ENCODE results near the gene KCNJ18.
"Not testable (repeated sequence)": the region's sequence is repeated elsewhere in the genome, so short reads cannot be mapped to it uniquely, and the experiment has no call there.

KCNJ18 gene

GRCh38 chr17:21710486-21710885 is 18.2 kb downstream of the KCNJ18 start:
- not testable (repeated sequence) for H3K27ac ChIP-seq (ENCODE audit: low read length); H3K4me2 ChIP-seq (ENCODE audit: insufficient read depth, low read length); H2AFZ ChIP-seq (ENCODE audit: low read depth, low read length); H3K4me1 ChIP-seq (ENCODE audit: insufficient read depth, low read length); DNase-seq; ATAC-seq (ENCODE audit: insufficient read depth, low read depth); H3K36me3 ChIP-seq (ENCODE audit: insufficient read depth, low read length); H3K9me3 ChIP-seq (ENCODE audit: insufficient read depth, low read length, severe bottlenecking); H3K79me2 ChIP-seq (ENCODE audit: insufficient read depth, low read length); H4K20me1 ChIP-seq (ENCODE audit: insufficient read depth, low read length); H3K4me3 ChIP-seq (ENCODE audit: low read depth in 1 of 2, low read length in 2 of 2); H3K9ac ChIP-seq (ENCODE audit: low read depth, low read length); H3K27me3 ChIP-seq (ENCODE audit: insufficient read depth, low read length, poor library complexity)

GRCh38 chr17:21711182-21711581 is 18.9 kb downstream of the KCNJ18 start:
- Histone ChIP-seq H4K20me1 (ENCODE audit: insufficient read depth, low read length) (no peaks in the 10 kb centered on the region), H3K4me3 (ENCODE audit: low read depth in 1 of 2, low read length in 2 of 2) (no peak overlapping the region), H3K27me3 (ENCODE audit: insufficient read depth, low read length, poor library complexity) (no peaks in the 10 kb centered on the region), H3K79me2 (ENCODE audit: insufficient read depth, low read length) (no peaks in the 10 kb centered on the region), H3K9ac (ENCODE audit: low read depth, low read length) (no peak overlapping the region), H3K36me3 (ENCODE audit: insufficient read depth, low read length) (no peaks in the 10 kb centered on the region), H3K4me2 (ENCODE audit: insufficient read depth, low read length) (no peak overlapping the region), H3K27ac (ENCODE audit: low read length) (no peak overlapping the region), H3K4me1 (ENCODE audit: insufficient read depth, low read length) (no peaks in the 10 kb centered on the region), H2AFZ (ENCODE audit: low read depth, low read length) (no peak overlapping the region), H3K9me3 (ENCODE audit: insufficient read depth, low read length, severe bottlenecking) (peaks cover 6% of the 10 kb centered on the region)
- no peak for TF ChIP-seq EZH2 (IDR thresholded peaks at IDR 0.05; ENCODE audit: borderline replicate concordance, low read depth, low read length, severe bottlenecking)
- no peak for TF ChIP-seq CTCF (IDR thresholded peaks at IDR 0.05; ENCODE audit: borderline replicate concordance, extremely low read depth, low read length, poor library complexity, severe bottlenecking)
- ATAC-seq (ENCODE audit: insufficient read depth, low read depth) (no peak), DNase-seq (no peak)

- not testable (repeated sequence) for H3K27me3 ChIP-seq (ENCODE audit: insufficient read depth, low read length, poor library complexity); H3K36me3 ChIP-seq (ENCODE audit: insufficient read depth, low read length); DNase-seq; H3K79me2 ChIP-seq (ENCODE audit: insufficient read depth, low read length); H3K9me3 ChIP-seq (ENCODE audit: insufficient read depth, low read length, severe bottlenecking); H3K27ac ChIP-seq (ENCODE audit: low read length); H3K4me3 ChIP-seq (ENCODE audit: low read depth in 1 of 2, low read length in 2 of 2); ATAC-seq (ENCODE audit: insufficient read depth, low read depth); H3K9ac ChIP-seq (ENCODE audit: low read depth, low read length); H3K4me1 ChIP-seq (ENCODE audit: insufficient read depth, low read length); H4K20me1 ChIP-seq (ENCODE audit: insufficient read depth, low read length); H2AFZ ChIP-seq (ENCODE audit: low read depth, low read length); H3K4me2 ChIP-seq (ENCODE audit: insufficient read depth, low read length)
These were observed 20.7 kb downstream of the KCNJ18 start for GRCh38 chr17:21713020-21713419.

- not testable (repeated sequence) for H3K4me1 ChIP-seq (ENCODE audit: insufficient read depth, low read length); H3K27ac ChIP-seq (ENCODE audit: low read length); H3K4me3 ChIP-seq (ENCODE audit: low read depth in 1 of 2, low read length in 2 of 2); DNase-seq; H3K9me3 ChIP-seq (ENCODE audit: insufficient read depth, low read length, severe bottlenecking); H3K36me3 ChIP-seq (ENCODE audit: insufficient read depth, low read length); ATAC-seq (ENCODE audit: insufficient read depth, low read depth); H4K20me1 ChIP-seq (ENCODE audit: insufficient read depth, low read length); H3K79me2 ChIP-seq (ENCODE audit: insufficient read depth, low read length); H2AFZ ChIP-seq (ENCODE audit: low read depth, low read length); H3K9ac ChIP-seq (ENCODE audit: low read depth, low read length); H3K4me2 ChIP-seq (ENCODE audit: insufficient read depth, low read length); H3K27me3 ChIP-seq (ENCODE audit: insufficient read depth, low read length, poor library complexity)
These were observed 21.3 kb downstream of the KCNJ18 start for GRCh38 chr17:21713631-21714030.

- not testable (repeated sequence) for H3K27ac ChIP-seq (ENCODE audit: low read length); H4K20me1 ChIP-seq (ENCODE audit: insufficient read depth, low read length)
These were observed 22.4 kb downstream of the KCNJ18 start for GRCh38 chr17:21714676-21715075.

GRCh38 chr17:21715877-21716276 is 23.6 kb downstream of the KCNJ18 start:
- H3K27ac ChIP-seq (ENCODE audit: low read length); H3K9ac ChIP-seq (ENCODE audit: low read depth, low read length); H3K4me1 ChIP-seq (ENCODE audit: insufficient read depth, low read length); ATAC-seq (ENCODE audit: insufficient read depth, low read depth); H3K4me3 ChIP-seq (ENCODE audit: low read depth in 1 of 2, low read length in 2 of 2); DNase-seq; H3K9me3 ChIP-seq (ENCODE audit: insufficient read depth, low read length, severe bottlenecking); H2AFZ ChIP-seq (ENCODE audit: low read depth, low read length); H3K79me2 ChIP-seq (ENCODE audit: insufficient read depth, low read length); H3K36me3 ChIP-seq (ENCODE audit: insufficient read depth, low read length); H3K27me3 ChIP-seq (ENCODE audit: insufficient read depth, low read length, poor library complexity); H3K4me2 ChIP-seq (ENCODE audit: insufficient read depth, low read length); H4K20me1 ChIP-seq (ENCODE audit: insufficient read depth, low read length): not testable (repeated sequence)

More at GRCh38 chr17:21714676-21715075, 22.4 kb downstream of the KCNJ18 start:
- not testable (repeated sequence) for H3K27me3 ChIP-seq (ENCODE audit: insufficient read depth, low read length, poor library complexity); H3K4me2 ChIP-seq (ENCODE audit: insufficient read depth, low read length); H3K36me3 ChIP-seq (ENCODE audit: insufficient read depth, low read length); DNase-seq; H3K4me3 ChIP-seq (ENCODE audit: low read depth in 1 of 2, low read length in 2 of 2); H2AFZ ChIP-seq (ENCODE audit: low read depth, low read length); ATAC-seq (ENCODE audit: insufficient read depth, low read depth); H3K4me1 ChIP-seq (ENCODE audit: insufficient read depth, low read length); H3K79me2 ChIP-seq (ENCODE audit: insufficient read depth, low read length); H3K9ac ChIP-seq (ENCODE audit: low read depth, low read length); H3K9me3 ChIP-seq (ENCODE audit: insufficient read depth, low read length, severe bottlenecking)

- H4K20me1 ChIP-seq (ENCODE audit: insufficient read depth, low read length); H3K27me3 ChIP-seq (ENCODE audit: insufficient read depth, low read length, poor library complexity); H3K4me2 ChIP-seq (ENCODE audit: insufficient read depth, low read length); H3K9ac ChIP-seq (ENCODE audit: low read depth, low read length); DNase-seq; H3K9me3 ChIP-seq (ENCODE audit: insufficient read depth, low read length, severe bottlenecking); H3K4me1 ChIP-seq (ENCODE audit: insufficient read depth, low read length); H2AFZ ChIP-seq (ENCODE audit: low read depth, low read length); H3K36me3 ChIP-seq (ENCODE audit: insufficient read depth, low read length); H3K4me3 ChIP-seq (ENCODE audit: low read depth in 1 of 2, low read length in 2 of 2); H3K79me2 ChIP-seq (ENCODE audit: insufficient read depth, low read length); ATAC-seq (ENCODE audit: insufficient read depth, low read depth); H3K27ac ChIP-seq (ENCODE audit: low read length): not testable (repeated sequence)
These were observed 26.6 kb downstream of the KCNJ18 start for GRCh38 chr17:21718971-21719370.
